Retinal pigment epithelial cell (primary cell): ENCODE results near the gene MEGF6.

Source experiments
- DNase-seq: peaks from one replicate; pipeline ENCODE4 v3.0.0-alpha.2; 2010; ENCODE audit warnings: low read depth
- H3K4me3 ChIP-seq: 2 replicates; pipeline ENCODE4 v1.5.1; 2011; ENCODE audit warnings: mild to moderate bottlenecking, low read length, control low read depth, moderate library complexity
- TF ChIP-seq, protein P1 (sequence below): conservative IDR thresholded peaks from 2 replicates; pipeline ENCODE4 v1.5.1; 2011; ENCODE audit warnings: low read depth, low read length, control low read depth, inconsistent platforms

Gene MEGF6

GRCh38 chr1:3460672-3461131 lies 150.6 kb downstream of the MEGF6 start:
- TF ChIP-seq, protein P1, sequence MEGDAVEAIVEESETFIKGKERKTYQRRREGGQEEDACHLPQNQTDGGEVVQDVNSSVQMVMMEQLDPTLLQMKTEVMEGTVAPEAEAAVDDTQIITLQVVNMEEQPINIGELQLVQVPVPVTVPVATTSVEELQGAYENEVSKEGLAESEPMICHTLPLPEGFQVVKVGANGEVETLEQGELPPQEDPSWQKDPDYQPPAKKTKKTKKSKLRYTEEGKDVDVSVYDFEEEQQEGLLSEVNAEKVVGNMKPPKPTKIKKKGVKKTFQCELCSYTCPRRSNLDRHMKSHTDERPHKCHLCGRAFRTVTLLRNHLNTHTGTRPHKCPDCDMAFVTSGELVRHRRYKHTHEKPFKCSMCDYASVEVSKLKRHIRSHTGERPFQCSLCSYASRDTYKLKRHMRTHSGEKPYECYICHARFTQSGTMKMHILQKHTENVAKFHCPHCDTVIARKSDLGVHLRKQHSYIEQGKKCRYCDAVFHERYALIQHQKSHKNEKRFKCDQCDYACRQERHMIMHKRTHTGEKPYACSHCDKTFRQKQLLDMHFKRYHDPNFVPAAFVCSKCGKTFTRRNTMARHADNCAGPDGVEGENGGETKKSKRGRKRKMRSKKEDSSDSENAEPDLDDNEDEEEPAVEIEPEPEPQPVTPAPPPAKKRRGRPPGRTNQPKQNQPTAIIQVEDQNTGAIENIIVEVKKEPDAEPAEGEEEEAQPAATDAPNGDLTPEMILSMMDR = no peak
- H3K4me3 ChIP-seq = no peak overlapping the region
- no peak for DNase-seq

GRCh38 chr1:3459940-3460671 lies 151.2 kb downstream of the MEGF6 start:
- no peak overlapping the region for H3K4me3 ChIP-seq
- TF ChIP-seq, protein P1 = no peak

GRCh38 chr1:3459051-3459908 lies 152.0 kb downstream of the MEGF6 start:
- TF ChIP-seq, protein P1 = no peak
- no peak for DNase-seq
- H3K4me3 ChIP-seq = no peak overlapping the region

More at GRCh38 chr1:3459940-3460671, 151.2 kb downstream of the MEGF6 start:
- DNase-seq = no peak

DNA sequence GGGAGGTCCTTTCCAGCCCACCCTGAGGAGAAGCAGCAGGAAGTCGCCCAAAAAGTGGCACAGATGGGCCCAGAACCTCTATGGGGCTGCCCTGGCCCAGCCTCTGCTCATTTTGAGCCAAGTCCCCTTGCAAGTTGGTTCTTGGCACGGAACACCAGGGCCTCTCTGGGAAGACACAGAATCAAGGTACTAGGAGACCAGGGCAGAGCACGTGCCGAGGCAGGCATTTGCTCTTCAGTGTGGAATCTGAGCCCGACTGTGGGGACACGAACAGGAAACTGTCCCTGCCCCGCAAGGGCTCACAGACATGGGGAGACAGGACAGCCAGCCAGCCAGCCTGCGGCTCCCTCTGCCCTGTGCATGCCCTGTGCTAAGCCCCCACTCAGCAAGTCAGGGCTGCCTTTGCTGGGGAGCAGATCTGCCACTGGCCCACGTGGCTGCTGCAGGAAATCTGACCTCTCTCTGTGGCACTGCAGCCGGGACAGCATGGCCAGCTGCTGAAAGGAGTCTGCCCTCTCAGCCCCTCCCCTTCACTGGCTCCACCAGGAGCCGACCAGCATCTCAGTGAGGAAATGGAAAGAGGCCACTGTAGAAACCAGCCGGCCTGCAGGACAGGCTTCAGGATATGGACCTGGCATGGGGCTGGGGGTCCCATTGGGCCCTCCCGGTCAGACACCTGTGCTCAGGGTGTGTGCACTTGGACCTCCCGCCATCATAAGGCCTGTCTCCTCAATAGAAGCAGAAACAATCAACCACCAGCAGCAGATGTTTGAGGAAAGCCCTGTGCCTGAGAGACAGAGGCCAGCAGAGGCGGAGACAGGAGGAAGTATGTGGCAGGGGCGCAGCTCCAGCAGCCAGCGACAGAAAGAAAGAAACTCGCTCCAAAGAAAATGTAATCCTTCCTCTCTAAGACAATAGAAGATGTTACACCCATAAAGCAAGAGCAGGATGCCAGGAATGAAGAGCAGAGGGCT lies 153.1 kb downstream of the MEGF6 start:
- no peak for DNase-seq
- no peak overlapping the region for H3K4me3 ChIP-seq
- TF ChIP-seq, protein P1 = no peak

- no peak overlapping the region for H3K4me3 ChIP-seq
- no peak for DNase-seq
These were observed 154.1 kb downstream of the MEGF6 start for GRCh38 chr1:3456964-3457909.

More at GRCh38 chr1:3456964-3457909, 154.1 kb downstream of the MEGF6 start:
- TF ChIP-seq, protein P1 = no peak
